HFF-Myc (cell line): ENCODE data around the gene STK39.

Source experiments
- DNase-seq: peaks from one replicate; pipeline ENCODE4 v3.0.0-alpha.2; 2011; ENCODE audit warnings: low read depth; ENCODE audit errors: extremely low read depth
- H3K4me3 ChIP-seq: replicated peaks from 2 replicates; pipeline ENCODE4 v1.5.1; 2011; ENCODE audit warnings: low read depth, mild to moderate bottlenecking, control low read depth, low read length
- TF ChIP-seq, protein P1 (sequence below): IDR thresholded peaks from 2 replicates; pipeline ENCODE4 v1.5.1; 2012; ENCODE audit warnings: mild to moderate bottlenecking, low read depth, low read length, control low read depth; ENCODE audit errors: missing control alignments

STK39 gene

DNA sequence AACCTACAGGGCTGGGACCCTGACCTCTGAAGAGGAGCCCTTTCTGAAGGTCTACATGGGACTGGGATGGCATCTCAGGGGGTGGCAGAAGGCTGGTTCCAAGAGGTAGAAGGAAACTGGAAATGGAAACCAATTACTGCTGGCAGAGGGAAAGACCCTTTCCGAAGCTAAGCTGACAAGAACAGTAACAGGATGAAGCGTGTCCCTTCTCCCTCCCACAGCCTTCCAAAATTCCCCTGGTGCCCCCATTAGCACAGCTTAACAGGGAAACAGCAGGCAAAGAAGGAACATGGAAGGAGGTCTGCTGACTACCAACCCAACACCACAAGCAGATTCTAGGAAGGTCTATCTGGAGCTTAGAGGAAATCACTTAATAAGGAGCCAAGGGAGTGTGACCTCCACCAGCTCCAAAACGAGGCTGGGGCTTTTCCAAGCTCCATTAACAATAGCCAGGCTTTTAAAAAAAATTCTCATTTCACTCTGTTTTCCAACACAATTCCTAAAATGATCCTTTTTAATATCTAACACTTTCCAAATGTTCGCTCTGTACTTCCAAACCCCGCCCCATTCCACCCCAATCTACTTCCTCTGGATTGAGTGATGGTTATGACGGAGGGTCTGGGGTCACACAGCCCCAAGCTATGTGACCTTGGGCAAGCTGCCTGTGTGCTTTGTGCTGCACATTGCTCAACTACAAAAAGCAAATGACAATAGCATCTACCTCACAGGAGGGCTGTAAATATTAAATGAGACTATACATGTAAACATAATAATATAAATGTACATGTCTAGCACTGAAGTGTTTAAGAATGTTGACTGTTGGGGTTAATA lies 55.2 kb downstream of the STK39 start:
- TF ChIP-seq, protein P1, sequence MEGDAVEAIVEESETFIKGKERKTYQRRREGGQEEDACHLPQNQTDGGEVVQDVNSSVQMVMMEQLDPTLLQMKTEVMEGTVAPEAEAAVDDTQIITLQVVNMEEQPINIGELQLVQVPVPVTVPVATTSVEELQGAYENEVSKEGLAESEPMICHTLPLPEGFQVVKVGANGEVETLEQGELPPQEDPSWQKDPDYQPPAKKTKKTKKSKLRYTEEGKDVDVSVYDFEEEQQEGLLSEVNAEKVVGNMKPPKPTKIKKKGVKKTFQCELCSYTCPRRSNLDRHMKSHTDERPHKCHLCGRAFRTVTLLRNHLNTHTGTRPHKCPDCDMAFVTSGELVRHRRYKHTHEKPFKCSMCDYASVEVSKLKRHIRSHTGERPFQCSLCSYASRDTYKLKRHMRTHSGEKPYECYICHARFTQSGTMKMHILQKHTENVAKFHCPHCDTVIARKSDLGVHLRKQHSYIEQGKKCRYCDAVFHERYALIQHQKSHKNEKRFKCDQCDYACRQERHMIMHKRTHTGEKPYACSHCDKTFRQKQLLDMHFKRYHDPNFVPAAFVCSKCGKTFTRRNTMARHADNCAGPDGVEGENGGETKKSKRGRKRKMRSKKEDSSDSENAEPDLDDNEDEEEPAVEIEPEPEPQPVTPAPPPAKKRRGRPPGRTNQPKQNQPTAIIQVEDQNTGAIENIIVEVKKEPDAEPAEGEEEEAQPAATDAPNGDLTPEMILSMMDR = no peak
- no peak overlapping the region for H3K4me3 ChIP-seq
- no peak for DNase-seq

DNA sequence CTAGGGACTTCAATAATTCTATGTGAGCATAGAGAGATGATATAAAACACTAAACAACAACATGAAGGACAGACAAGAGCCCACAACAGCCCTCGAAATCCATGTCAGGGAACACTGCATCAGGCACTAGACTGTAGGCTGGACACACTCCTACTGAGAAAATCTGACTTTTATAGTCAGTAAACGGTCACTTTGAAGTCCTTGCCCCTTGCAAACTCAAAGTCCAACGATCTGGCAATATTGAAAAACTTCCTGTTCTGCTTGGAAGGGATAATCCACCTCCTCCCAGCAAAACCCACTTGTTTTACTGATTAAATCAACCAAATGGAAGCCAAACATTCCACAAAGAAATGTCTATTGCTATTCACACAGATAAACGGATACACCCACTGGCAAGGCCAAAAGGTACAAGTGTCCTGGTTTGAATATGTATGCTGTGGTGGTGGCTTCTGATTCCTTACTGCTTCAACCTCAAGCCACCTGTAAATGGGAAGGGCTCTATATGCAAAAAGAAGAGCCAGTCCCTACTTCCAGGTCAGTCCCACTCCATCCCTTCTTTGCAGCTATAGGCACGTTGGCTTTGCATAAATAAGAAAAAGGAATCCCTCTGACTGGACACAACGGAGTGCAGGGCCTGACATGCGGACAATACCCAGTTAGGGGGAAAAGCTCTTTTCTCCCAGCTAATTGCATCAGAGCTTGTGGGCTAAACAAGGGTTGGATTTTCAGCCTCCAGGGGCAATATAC lies 56.6 kb downstream of the STK39 start:
- TF ChIP-seq, protein P1 = no peak
- H3K4me3 ChIP-seq = no peak overlapping the region
- DNase-seq = no peak

DNA sequence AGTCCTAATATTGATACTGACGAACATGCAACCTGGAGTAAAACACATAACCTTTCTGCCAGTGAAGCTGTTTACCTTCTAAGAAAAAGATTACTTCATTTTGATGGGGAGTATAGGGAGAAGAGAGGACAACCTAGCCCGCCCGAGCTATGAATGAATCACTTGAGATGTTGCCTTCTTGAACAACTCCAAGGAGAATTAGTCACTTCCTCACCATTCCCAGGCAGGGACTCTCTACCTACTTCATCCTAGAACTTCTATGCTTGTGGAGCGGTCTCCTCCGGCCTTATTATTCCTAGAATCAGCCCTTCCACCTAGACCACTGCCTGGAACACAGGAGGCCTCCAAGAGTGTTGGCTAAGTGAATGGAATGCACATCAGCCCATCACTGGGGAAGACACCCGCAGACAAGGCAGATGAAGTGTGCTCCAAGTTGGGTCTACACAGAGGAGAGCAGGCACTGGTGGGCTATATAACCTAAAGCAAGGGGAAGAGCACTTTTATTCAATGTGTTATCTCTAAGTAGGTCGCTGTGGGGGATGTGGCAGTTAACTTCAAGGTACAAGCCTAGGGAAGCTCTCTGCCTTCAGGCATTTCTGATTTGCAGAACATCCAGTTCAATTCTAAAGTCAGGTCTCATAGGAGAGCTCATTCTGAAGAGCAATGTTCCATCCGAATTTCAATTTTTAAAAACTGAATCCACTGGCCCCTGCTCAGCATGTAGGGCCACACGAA lies 57.4 kb downstream of the STK39 start:
- TF ChIP-seq, protein P1 = no peak
- no peak overlapping the region for H3K4me3 ChIP-seq
- DNase-seq = no peak

DNA sequence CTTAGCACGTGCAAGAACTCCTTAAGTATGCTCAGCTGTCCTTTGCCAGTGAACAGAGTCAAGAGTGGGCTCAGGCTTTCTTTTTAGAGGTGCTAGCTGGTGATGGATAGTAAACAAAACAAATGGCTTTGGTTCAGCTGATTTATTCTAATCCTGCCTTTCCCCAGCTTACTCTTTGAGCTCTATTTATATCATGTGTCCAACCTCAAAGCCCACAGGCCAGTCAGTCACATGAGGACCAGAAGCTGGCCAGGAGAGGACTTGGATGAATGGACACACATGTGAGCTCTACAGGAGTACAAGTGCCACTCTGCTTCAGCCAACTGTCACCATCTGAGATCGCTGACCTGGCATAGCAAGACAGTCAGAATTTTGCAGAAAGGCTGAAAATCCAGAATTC lies 59.4 kb downstream of the STK39 start:
- H3K4me3 ChIP-seq = no peak overlapping the region
- TF ChIP-seq, protein P1 = no peak
- DNase-seq = no peak

DNA sequence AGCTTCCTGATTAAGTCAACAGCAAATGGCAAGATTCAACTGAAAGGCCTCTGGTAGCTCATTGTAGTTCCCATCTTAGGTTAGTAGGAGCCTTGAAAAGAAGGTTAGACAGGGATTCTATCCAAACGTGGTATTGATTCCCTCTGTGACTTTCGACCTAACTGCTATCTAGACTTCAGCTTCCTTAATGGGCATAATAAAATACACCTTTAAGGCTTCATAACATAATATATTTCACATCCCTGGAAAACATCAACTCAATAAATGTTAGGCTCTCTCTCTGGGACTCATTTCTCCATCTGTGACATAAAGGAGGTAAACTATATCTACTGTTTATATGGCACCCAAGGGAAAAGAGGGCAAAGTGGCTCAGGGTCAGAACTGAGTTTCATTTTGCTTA lies 60.9 kb downstream of the STK39 start:
- no peak for DNase-seq
- TF ChIP-seq, protein P1 = no peak
- H3K4me3 ChIP-seq = no peak overlapping the region

DNA sequence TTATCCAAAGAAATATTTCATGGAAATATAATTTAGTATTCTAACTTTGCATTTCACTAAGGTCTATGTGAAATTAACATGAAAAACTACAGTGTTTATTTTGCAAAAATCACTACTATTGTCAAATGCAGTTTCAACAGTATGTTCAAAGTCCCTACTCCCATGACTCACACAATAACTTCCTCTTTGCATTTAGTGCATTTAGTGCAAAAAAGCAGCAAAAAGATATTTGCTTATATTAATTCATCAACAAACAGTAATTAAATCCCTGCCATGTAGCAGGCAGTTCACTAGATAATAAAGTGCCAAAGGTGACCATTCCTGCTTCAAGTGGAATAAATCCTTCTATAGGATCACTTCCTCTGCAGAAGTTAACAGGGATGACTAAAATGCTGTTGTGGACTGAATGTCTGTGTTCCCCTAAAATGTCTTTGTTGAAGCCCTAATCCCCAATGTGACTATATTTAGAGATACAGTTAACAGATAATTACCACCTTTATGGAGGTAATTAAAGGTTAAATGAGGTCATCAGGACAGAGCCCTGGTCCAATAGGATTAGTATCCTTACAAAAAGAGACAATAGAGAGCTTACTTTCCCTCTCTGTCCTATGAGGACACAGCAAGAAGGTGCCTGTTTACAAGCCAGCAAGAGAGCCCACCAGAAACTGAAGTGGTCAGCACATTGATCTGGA lies 61.7 kb downstream of the STK39 start:
- DNase-seq = no peak
- TF ChIP-seq, protein P1 = no peak
- H3K4me3 ChIP-seq = no peak overlapping the region
